Fibroblast of lung (primary cell): ENCODE results near the gene SCRG1.

Experiments
- CTCF ChIP-seq, 2 donors: IDR thresholded peaks in 1 of 2; conservative IDR thresholded peaks in 1 of 2; 1 replicate in 1 of 2; 2 replicates in 1 of 2; pipeline ENCODE4 v1.5.1; 2011 to 2012; ENCODE audit warnings: low read length in 2 of 2, control low read depth in 1 of 2, inconsistent platforms in 1 of 2, low read depth in 1 of 2, mild to moderate bottlenecking in 1 of 2
- EZH2 ChIP-seq: IDR thresholded peaks from 2 replicates; pipeline ENCODE4 v1.5.1; 2012; ENCODE audit warnings: low read length, control low read depth, mild to moderate bottlenecking; ENCODE audit errors: missing control alignments

- TF ChIP-seq CTCF (conservative IDR thresholded peaks at IDR 0.05 in 1 of 2, IDR thresholded peaks at IDR 0.05 in 1 of 2; ENCODE audit: low read depth in 1 of 2, low read length in 2 of 2) (peak; percentile 23 to 50), EZH2 (no peak)
These were observed 38.2 kb downstream of the SCRG1 start for GRCh38 chr4:173360587-173361221.
